ENCODE measurements around the gene ENO2.
A peak's percentile ranks its signal among the peaks of the same experiment; 100 is the strongest.
"Not testable (repeated sequence)": the region's sequence is repeated elsewhere in the genome, so short reads cannot be mapped to it uniquely, and the experiment has no call there.

The ENO2 gene

GRCh38 chr12:6868211-6869048 is 46.0 kb upstream of the ENO2 start:
- Histone ChIP-seq H3K4me2 (ENCODE audit: low read length) (peak overlapping the region; percentile 77), H3K9me3 (ENCODE audit: control insufficient read depth, low read length) (no peaks in the 10 kb centered on the region), H3K36me3 (ENCODE audit: control insufficient read depth, insufficient read depth, low read length) (no peaks in the 10 kb centered on the region), H3K79me2 (no peaks in the 10 kb centered on the region), H2AFZ (peak overlapping the region; percentile 87), H3K4me3 (ENCODE audit: low read depth, low read length) (peak overlapping the region; percentile 99), H3K4me1 (peaks cover 27% of the 10 kb centered on the region), H3K27me3 (ENCODE audit: control insufficient read depth, insufficient read depth, low read length) (no peaks in the 10 kb centered on the region), H3K9ac (peak overlapping the region; percentile 97), H3K27ac (peak overlapping the region; percentile 98)
- TF ChIP-seq CTCF (IDR thresholded peaks at IDR 0.05): no peak

- peak overlapping the region; percentile 45 for H3K27ac ChIP-seq
- H3K4me1 ChIP-seq: peaks cover 27% of the 10 kb centered on the region
- peak; percentile 94 for TF ChIP-seq CTCF (IDR thresholded peaks at IDR 0.05)
- H3K4me2 ChIP-seq (ENCODE audit: low read length): peak overlapping the region; percentile 77
- no peaks in the 10 kb centered on the region for H3K79me2 ChIP-seq
- H3K9me3 ChIP-seq (ENCODE audit: control insufficient read depth, low read length): no peaks in the 10 kb centered on the region
- H3K4me3 ChIP-seq (ENCODE audit: low read depth, low read length): peak overlapping the region; percentile 29
- H3K27me3 ChIP-seq (ENCODE audit: control insufficient read depth, insufficient read depth, low read length): no peaks in the 10 kb centered on the region
- no peaks in the 10 kb centered on the region for H3K36me3 ChIP-seq (ENCODE audit: control insufficient read depth, insufficient read depth, low read length)
- H3K9ac ChIP-seq: no peak overlapping the region
- H2AFZ ChIP-seq: no peak overlapping the region
Observed at GRCh38 chr12:6869049-6870021, 45.0 kb upstream of the ENO2 start.

- peaks cover 27% of the 10 kb centered on the region for H3K4me1 ChIP-seq
- H3K27me3 ChIP-seq (ENCODE audit: control insufficient read depth, insufficient read depth, low read length); H3K9ac ChIP-seq; H3K79me2 ChIP-seq; H3K4me3 ChIP-seq (ENCODE audit: low read depth, low read length); H3K27ac ChIP-seq; H3K9me3 ChIP-seq (ENCODE audit: control insufficient read depth, low read length); H3K36me3 ChIP-seq (ENCODE audit: control insufficient read depth, insufficient read depth, low read length); H2AFZ ChIP-seq; H3K4me2 ChIP-seq (ENCODE audit: low read length): not testable (repeated sequence)
Observed at GRCh38 chr12:6870304-6870703, 44.1 kb upstream of the ENO2 start.

GRCh38 chr12:6871052-6871957 is 43.1 kb upstream of the ENO2 start:
- Histone ChIP-seq H3K36me3 (ENCODE audit: control insufficient read depth, insufficient read depth, low read length) (no peaks in the 10 kb centered on the region), H3K27me3 (ENCODE audit: control insufficient read depth, insufficient read depth, low read length) (no peaks in the 10 kb centered on the region), H3K79me2 (no peaks in the 10 kb centered on the region), H3K4me3 (ENCODE audit: low read depth, low read length) (peak overlapping the region; percentile 84), H3K27ac (no peak overlapping the region), H2AFZ (no peak overlapping the region), H3K4me2 (ENCODE audit: low read length) (peak overlapping the region; percentile 100), H3K9me3 (ENCODE audit: control insufficient read depth, low read length) (no peaks in the 10 kb centered on the region), H3K4me1 (peaks cover 27% of the 10 kb centered on the region), H3K9ac (no peak overlapping the region)
- no peak for TF ChIP-seq CTCF (IDR thresholded peaks at IDR 0.05)
